A673 (cell line): ENCODE data around the gene TCERG1L.

Experiments
- CTCF ChIP-seq: fragments of 300-800, 200-600 bp; sonication (generic); conservative IDR thresholded peaks from 2 replicates; pipeline ENCODE4 v1.5.1; 2017; ENCODE audit warnings: low read depth, mild to moderate bottlenecking, antibody characterized with exemption, low read length, moderate library complexity, mixed read lengths
- EZH2 ChIP-seq: fragments of 200-600 bp; sonication (generic); IDR thresholded peaks from 2 replicates; pipeline ENCODE4 v1.6.1; 2017; ENCODE audit warnings: borderline replicate concordance, low read depth, mild to moderate bottlenecking, mixed read lengths, antibody characterized with exemption, low read length; ENCODE audit not compliant: poor library complexity, severe bottlenecking

DNA sequence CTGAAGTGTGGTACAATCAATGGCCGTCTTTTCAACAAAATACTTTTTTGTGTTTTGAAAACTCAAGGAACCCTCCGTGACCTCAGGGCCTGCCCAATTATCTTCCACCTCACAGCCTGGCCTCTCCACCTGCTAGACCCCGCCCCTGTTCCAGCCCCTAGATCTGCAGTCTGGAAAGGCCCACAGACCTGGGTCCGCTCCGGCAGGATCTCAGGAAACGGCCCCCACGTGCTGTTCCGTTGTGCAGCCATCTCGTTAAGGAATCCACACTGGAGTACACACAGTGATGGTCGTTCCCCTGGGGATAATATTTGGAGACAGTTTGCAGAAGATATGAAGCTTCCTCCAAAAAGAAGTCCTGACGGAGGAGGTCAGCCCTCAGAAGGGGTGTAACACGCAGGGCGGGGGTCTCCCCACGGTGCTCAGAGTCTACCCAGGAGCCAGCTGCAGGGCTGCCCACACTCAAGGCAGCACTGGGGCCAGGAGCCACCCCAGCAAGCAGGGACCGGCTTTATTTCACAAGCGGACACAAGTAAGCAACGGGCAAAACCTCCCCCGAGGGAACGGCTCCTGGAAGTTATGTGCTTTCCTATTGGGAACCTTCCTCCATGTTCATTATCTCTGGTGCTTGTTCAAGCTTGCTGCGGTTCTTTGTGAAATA, 73.4 kb downstream of the TCERG1L start:
- TF ChIP-seq CTCF (no peak), EZH2 (no peak)
